GM18517 (cell line): ENCODE data around the gene CDC20.
"Not testable (repeated sequence)": the region's sequence is repeated elsewhere in the genome, so short reads cannot be mapped to it uniquely, and the experiment has no call there.

Source experiments
- ATAC-seq: cut with Tn5 transposase; IDR thresholded peaks from one replicate; pipeline ENCODE4 v1.9.1; 2021; ENCODE audit warnings: mild to moderate bottlenecking, moderate library complexity; ENCODE audit not compliant: unreplicated experiment

Gene CDC20

DNA sequence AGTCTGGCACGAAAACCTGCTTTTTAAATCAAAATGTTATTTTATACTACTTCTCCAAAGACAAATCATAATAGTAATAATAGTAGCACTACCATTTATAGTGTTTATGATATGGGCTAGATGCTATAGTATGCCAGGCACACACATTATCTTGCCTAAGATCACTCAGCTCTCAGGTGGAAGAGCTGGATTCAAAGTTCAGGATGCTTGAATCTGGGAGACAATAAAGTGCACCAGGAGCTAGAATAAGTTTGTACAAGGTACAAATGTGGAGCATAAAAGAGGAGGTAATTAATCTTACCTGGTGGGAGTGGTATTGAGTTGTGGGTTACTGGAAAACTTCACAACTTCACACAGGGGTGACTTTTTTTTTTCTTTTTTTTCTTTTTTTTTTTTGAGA is 19.1 kb downstream of the CDC20 start:
- ATAC-seq, result no peak

GRCh38 chr1:43379476-43379875 is 20.7 kb downstream of the CDC20 start:
- no peak for ATAC-seq

DNA sequence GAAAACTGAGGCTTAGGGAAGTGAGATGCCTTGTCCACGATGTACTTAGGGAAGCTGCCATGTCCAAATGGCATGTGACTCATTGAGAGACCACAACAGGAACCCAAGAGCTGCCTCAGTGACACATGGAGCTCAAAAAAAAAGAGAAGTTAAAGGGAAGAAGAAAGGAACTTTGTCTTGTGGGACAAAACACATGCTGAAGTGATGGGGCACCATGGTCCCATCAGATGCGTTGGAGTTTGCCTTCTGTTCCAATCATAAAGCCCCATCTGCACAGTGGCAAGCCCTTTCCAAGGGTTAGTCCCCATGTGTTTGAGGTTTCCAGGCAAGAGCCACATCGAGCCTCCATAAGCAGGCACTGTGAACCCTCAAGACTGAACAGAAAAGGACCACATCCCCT is 22.8 kb downstream of the CDC20 start:
- ATAC-seq, result no peak

GRCh38 chr1:43382027-43382779 is 23.4 kb downstream of the CDC20 start:
- ATAC-seq, result no peak

DNA sequence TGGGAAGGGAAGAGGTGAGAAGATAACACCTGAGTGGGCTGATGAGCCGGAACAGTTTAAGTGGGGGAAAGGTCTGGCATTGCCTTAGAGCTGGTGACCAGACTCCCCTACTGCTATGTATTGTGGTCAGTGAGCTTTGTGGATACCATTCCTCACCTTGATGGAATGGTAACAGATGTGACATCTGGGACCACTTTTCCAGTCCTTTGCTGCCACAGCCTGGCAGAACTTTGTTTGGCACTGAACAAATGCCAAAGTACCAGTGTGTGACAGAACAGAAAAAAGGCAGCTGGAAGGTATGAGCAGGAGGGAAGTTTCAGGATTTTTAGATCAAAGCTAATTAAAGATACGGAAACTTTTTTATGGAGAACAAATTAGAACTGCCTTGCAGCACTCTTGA is 24.7 kb downstream of the CDC20 start:
- ATAC-seq, result no peak

- ATAC-seq, result no peak
Observed at GRCh38 chr1:43386676-43387075, 27.9 kb downstream of the CDC20 start.

- ATAC-seq, result no peak
Observed at GRCh38 chr1:43387976-43388599, 29.3 kb downstream of the CDC20 start.

GRCh38 chr1:43388613-43389012 is 29.8 kb downstream of the CDC20 start:
- ATAC-seq, result no peak

- ATAC-seq, result peak; percentile 89
Observed at GRCh38 chr1:43389326-43390313, 30.8 kb downstream of the CDC20 start, which contains the start of the genes MED8 and SZT2. Gene MED8, minus strand, starts transcription at chr1:43389800. Its CDS starts 36 bp downstream, at chr1:43389764. Gene SZT2, plus strand, starts transcription at chr1:43389899. Its CDS starts 70 bp downstream, at chr1:43389969.

DNA sequence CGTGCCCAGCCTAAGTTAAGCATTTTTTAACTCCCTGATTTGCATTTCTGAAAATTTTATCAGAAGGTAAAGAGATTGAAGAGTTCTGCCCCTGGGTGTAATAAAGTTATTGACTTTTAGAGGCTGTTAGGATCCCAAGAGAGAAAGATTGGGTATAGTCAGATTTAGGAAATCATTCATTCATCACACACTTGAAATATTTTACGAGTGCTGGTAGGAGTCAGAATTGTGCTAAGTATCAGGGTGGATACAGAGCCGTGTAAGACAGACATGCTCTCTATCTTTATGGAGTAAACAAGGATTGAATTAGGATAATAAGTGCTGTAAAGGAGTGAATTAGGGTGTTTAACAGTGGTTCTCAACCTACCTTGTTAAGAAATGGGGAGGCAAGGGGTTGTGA is 33.9 kb downstream of the CDC20 start:
- no peak for ATAC-seq

DNA sequence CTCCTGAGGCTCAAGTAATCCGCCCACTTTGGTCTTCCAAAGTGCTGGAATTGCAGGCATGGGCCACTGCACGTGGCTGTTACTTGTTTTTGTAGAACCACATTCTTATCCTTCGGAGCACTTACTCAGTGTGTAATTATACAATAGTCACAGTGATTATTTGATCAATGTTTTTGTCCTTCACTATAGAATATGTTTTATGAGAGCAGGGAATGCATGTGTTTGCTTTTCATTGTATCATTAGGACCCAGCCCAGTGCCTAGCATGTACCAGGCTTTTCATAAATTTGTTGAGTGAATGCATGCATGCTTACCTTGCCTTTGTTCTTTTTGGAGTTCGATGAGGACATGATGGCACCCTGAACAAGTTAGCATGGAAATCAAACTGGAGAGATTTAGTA is 36.7 kb downstream of the CDC20 start:
- ATAC-seq, result no peak

GRCh38 chr1:43396059-43396458 is 37.3 kb downstream of the CDC20 start:
- ATAC-seq, result no peak

GRCh38 chr1:43398227-43398626 is 39.4 kb downstream of the CDC20 start:
- ATAC-seq, result no peak

- ATAC-seq, result not testable (repeated sequence)
Observed at GRCh38 chr1:43400441-43400840, 41.7 kb downstream of the CDC20 start.

DNA sequence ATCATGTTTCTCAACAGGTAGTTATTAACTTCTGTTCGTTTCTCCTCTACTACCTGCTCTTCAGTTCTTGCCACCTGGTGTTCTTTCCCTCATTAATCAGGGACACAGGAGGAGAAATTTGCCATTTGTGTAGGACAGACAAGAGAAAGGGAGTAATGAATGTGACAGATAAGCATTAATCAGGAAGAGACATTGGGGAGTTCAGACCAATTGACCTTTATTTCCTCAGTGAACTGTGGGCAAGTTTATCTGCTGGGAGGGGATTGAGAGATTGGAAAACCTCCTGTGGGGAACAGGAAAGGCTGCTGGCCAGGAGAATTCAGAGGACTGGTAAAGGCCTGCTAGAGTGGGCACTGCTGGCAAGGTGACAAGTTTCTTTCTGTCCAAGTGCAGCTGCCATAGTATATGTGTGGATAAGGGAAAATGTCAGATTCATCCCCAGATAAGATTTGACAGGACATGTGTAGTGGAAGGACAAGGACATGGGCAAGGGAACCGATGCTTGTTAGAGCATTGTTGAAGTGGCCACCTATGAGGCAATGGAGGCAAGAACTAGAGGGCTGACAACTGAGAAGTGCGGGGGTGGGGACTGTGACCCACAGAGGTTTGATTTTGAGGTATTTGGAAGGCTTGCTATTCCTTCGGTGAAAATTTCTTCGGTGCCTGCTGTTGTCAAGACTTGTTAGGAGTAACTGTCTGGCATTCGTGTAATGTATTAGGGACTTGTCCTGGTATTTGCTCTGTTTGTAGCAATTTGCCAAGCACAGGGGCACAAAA is 43.5 kb downstream of the CDC20 start:
- no peak for ATAC-seq

GRCh38 chr1:43404353-43404752 is 45.6 kb downstream of the CDC20 start:
- ATAC-seq, result no peak

DNA sequence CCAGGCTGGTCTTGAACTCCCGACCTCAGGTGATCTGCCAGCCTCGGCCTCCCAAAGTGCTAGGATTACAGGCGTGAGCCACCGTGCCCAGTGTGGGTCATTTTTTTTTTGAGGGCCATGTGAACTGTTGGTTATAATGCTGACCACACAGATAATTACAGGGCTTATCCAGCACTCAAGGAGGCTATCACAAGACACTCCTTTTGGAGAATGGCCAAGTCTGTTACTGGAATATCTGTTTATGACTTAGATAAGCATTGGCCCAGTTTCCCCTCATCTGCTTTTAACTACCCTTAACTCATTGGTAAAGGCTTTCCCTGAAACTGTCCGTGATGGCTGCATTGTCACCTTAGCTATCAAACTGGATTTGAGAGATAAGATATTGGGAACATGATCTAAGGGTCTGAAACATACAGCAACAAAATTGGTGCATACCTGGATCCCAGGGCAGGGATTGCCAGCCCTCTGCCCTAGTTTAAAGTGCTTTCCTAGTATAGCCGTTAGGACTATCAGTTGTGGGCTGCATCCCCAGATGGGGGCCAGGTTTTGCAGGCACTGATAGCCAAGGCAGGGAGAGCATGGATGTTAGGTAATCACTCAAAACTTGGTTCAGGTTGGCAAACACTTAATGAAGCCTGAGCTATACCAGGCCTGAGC is 46.6 kb downstream of the CDC20 start:
- no peak for ATAC-seq

DNA sequence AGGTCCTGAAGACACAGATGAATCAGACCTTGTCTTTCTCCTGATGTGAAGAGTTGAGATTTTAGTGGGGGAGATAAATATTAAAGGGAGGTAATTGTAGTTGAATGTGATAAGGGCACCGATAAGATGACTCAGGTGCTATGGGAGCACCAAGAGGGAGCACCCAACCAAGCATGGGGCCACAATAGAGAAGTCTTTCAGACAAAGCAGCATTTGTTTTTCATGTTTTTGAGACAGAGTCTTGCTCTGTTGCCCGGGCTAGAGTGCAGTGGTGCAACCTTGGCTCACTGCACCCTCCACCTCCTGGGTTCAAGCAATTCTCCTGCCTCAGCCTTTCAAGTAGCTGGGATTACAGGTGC is 47.1 kb downstream of the CDC20 start:
- ATAC-seq, result no peak

- no peak for ATAC-seq
Observed at GRCh38 chr1:43410571-43410970, 51.8 kb downstream of the CDC20 start.
